Measurements from ENCODE around the gene THADA. TPM values are rescaled to one million over a fixed set of nuclear protein-coding genes. Genes with fewer than 3 reads are reported as not detected.
"Not testable (repeated sequence)": the region's sequence is repeated elsewhere in the genome, so short reads cannot be mapped to it uniquely, and the experiment has no call there.

The THADA gene
- total RNA-seq, 1 donor from 2014 or later, result 19.4 TPM

GRCh38 chr2:43540021-43540779, 55.6 kb downstream of the THADA start:
- no peaks in the 10 kb centered on the region for H3K4me1 Mint-ChIP-seq (ENCODE audit: unreplicated experiment)
- no peaks in the 10 kb centered on the region for H3K9me3 Mint-ChIP-seq (ENCODE audit: unreplicated experiment)
- no peak overlapping the region for H3K27ac Mint-ChIP-seq (ENCODE audit: unreplicated experiment)
- no peak for TF ChIP-seq CTCF (IDR thresholded peaks at IDR 0.05; ENCODE audit: unreplicated experiment)
- no peak overlapping the region for H3K4me3 Mint-ChIP-seq (ENCODE audit: unreplicated experiment)
- H3K27me3 Mint-ChIP-seq (ENCODE audit: unreplicated experiment), result peaks cover under 1% of the 10 kb centered on the region
- DNase-seq (ENCODE audit: low spot score), result no peak
- H3K36me3 Mint-ChIP-seq (ENCODE audit: low read depth, unreplicated experiment), result no peaks in the 10 kb centered on the region

- Mint-ChIP-seq H3K4me1 (ENCODE audit: unreplicated experiment) (no peaks in the 10 kb centered on the region), H3K4me3 (ENCODE audit: unreplicated experiment) (no peak overlapping the region), H3K36me3 (ENCODE audit: low read depth, unreplicated experiment) (no peaks in the 10 kb centered on the region), H3K9me3 (ENCODE audit: unreplicated experiment) (no peaks in the 10 kb centered on the region), H3K27ac (ENCODE audit: unreplicated experiment) (no peak overlapping the region), H3K27me3 (ENCODE audit: unreplicated experiment) (peaks cover 2% of the 10 kb centered on the region)
- DNase-seq (ENCODE audit: low spot score), result no peak
- no peak for TF ChIP-seq CTCF (IDR thresholded peaks at IDR 0.05; ENCODE audit: unreplicated experiment)
Observed at GRCh38 chr2:43539436-43539835, 56.4 kb downstream of the THADA start.

- H3K4me3 Mint-ChIP-seq (ENCODE audit: unreplicated experiment), result no peak overlapping the region
- peaks cover 2% of the 10 kb centered on the region for H3K27me3 Mint-ChIP-seq (ENCODE audit: unreplicated experiment)
- DNase-seq (ENCODE audit: low spot score), result no peak
- H3K36me3 Mint-ChIP-seq (ENCODE audit: low read depth, unreplicated experiment), result peaks cover 3% of the 10 kb centered on the region
- no peaks in the 10 kb centered on the region for H3K4me1 Mint-ChIP-seq (ENCODE audit: unreplicated experiment)
- H3K9me3 Mint-ChIP-seq (ENCODE audit: unreplicated experiment), result no peaks in the 10 kb centered on the region
- H3K27ac Mint-ChIP-seq (ENCODE audit: unreplicated experiment), result no peak overlapping the region
- no peak for TF ChIP-seq CTCF (IDR thresholded peaks at IDR 0.05; ENCODE audit: unreplicated experiment)
Observed at GRCh38 chr2:43538034-43538670, 57.7 kb downstream of the THADA start.

GRCh38 chr2:43537137-43537536, 58.7 kb downstream of the THADA start:
- H3K27ac Mint-ChIP-seq (ENCODE audit: unreplicated experiment), result no peak overlapping the region
- H3K4me3 Mint-ChIP-seq (ENCODE audit: unreplicated experiment), result no peak overlapping the region
- no peak for DNase-seq (ENCODE audit: low spot score)
- H3K9me3 Mint-ChIP-seq (ENCODE audit: unreplicated experiment), result no peaks in the 10 kb centered on the region
- H3K4me1 Mint-ChIP-seq (ENCODE audit: unreplicated experiment), result no peaks in the 10 kb centered on the region
- peaks cover 3% of the 10 kb centered on the region for H3K36me3 Mint-ChIP-seq (ENCODE audit: low read depth, unreplicated experiment)
- peaks cover 2% of the 10 kb centered on the region for H3K27me3 Mint-ChIP-seq (ENCODE audit: unreplicated experiment)
- no peak for TF ChIP-seq CTCF (IDR thresholded peaks at IDR 0.05; ENCODE audit: unreplicated experiment)

- Mint-ChIP-seq H3K9me3 (ENCODE audit: unreplicated experiment) (no peaks in the 10 kb centered on the region), H3K27ac (ENCODE audit: unreplicated experiment) (no peak overlapping the region), H3K4me1 (ENCODE audit: unreplicated experiment) (no peaks in the 10 kb centered on the region), H3K27me3 (ENCODE audit: unreplicated experiment) (peaks cover 2% of the 10 kb centered on the region), H3K4me3 (ENCODE audit: unreplicated experiment) (no peak overlapping the region), H3K36me3 (ENCODE audit: low read depth, unreplicated experiment) (peaks cover 3% of the 10 kb centered on the region)
- TF ChIP-seq CTCF (IDR thresholded peaks at IDR 0.05; ENCODE audit: unreplicated experiment), result no peak
- no peak for DNase-seq (ENCODE audit: low spot score)
Observed at GRCh38 chr2:43534569-43534968, 61.3 kb downstream of the THADA start.

GRCh38 chr2:43532572-43532971, 63.3 kb downstream of the THADA start:
- H3K4me3 Mint-ChIP-seq (ENCODE audit: unreplicated experiment); DNase-seq (ENCODE audit: low spot score); H3K9me3 Mint-ChIP-seq (ENCODE audit: unreplicated experiment); H3K27me3 Mint-ChIP-seq (ENCODE audit: unreplicated experiment); H3K36me3 Mint-ChIP-seq (ENCODE audit: low read depth, unreplicated experiment); H3K27ac Mint-ChIP-seq (ENCODE audit: unreplicated experiment); H3K4me1 Mint-ChIP-seq (ENCODE audit: unreplicated experiment): not testable (repeated sequence)
